ENCODE results near the gene PLCD3. TPM values are rescaled to one million over a fixed set of nuclear protein-coding genes. Genes with fewer than 3 reads are reported as not detected.

The PLCD3 gene
- total and polyA plus RNA-seq, 2 of the 13 experiments (the other 11 are each of a cell fraction or from before 2014, with no cell fraction given): 11.3 to 39.1 TPM

- no peak for TF ChIP-seq ZNF468 (CRISPR knock-in tag; IDR thresholded peaks at IDR 0.05)
- TF ChIP-seq ZFP36 (IDR thresholded peaks at IDR 0.05; ENCODE audit: borderline replicate concordance, low read depth, low read length, partially characterized antibody): no peak
- no peak for TF ChIP-seq ZNF737 (CRISPR knock-in tag; IDR thresholded peaks at IDR 0.05; ENCODE audit: borderline replicate concordance)
- no peak for TF ChIP-seq TIGD3 (CRISPR knock-in tag; IDR thresholded peaks at IDR 0.05; ENCODE audit: borderline replicate concordance)
- TF ChIP-seq NR2F2 (IDR thresholded peaks at IDR 0.05; ENCODE audit: borderline replicate concordance, low read depth): no peak
- no peak for TF ChIP-seq ZNF557 (CRISPR knock-in tag; IDR thresholded peaks at IDR 0.05)
- no peak for TF ChIP-seq ZBTB26 (CRISPR knock-in tag; IDR thresholded peaks at IDR 0.05; ENCODE audit: borderline replicate concordance)
- TF ChIP-seq ZNF670 (CRISPR knock-in tag; IDR thresholded peaks at IDR 0.05; ENCODE audit: borderline replicate concordance): no peak
- BruUV-seq (replicated peaks): no TSS peak
- peaks cover 20 to 43% of the 10 kb centered on the region in 2 experiments for H3K36me3 ChIP-seq (replicated peaks in 1 of 2; ENCODE audit: control insufficient read depth in 1 of 2, insufficient read depth in 2 of 2, low read length in 2 of 2)
- no peak for FAIRE-seq
- no peak overlapping the region for H3K9ac ChIP-seq (ENCODE audit: insufficient read depth, low read depth, low read length)
- WGBS (ENCODE audit: low lambda C conversion rate): 96% methylated on average over 2 of the region's 2 CpGs
- no peak for ATAC-seq
- DNase-seq (ENCODE audit: low spot score): no peak
- peaks cover 8% of the 10 kb centered on the region; the same call in 1 of the 2 replicates for H3K4me1 ChIP-seq (ENCODE audit: insufficient read depth, low read length)
- ChIA-PET POLR2A (interaction anchor here (1.1 to 4.6 kb wide), 2 partner anchors 10 to 20 kb away, joined by 3 to 28 read pairs; partner anchors contain the start of gene NMT1), CTCF (ENCODE audit: low intra/inter-chr PET ratio, low total read pairs) (no interaction called here)
- H3K27ac ChIP-seq (ENCODE audit: extremely low read length, insufficient read depth, low read length): no peak overlapping the region
- H3K4me3 ChIP-seq (replicated peaks in 1 of 3; ENCODE audit: insufficient read depth in 1 of 3, low read depth in 2 of 3, low read length in 3 of 3): no peak overlapping the region
- H3K9me3 ChIP-seq (ENCODE audit: low read length): no peaks in the 10 kb centered on the region
- in situ Hi-C loops (cut with HindIII; ENCODE audit: extremely low pct_ligation_motif_present, low pct_unique_long_range_greater_than_20kb): no loop called here
- peaks cover 49% of the 10 kb centered on the region for H3K79me2 ChIP-seq (ENCODE audit: insufficient read depth, low read length)
- 0 out of 2 replicates have a peak, but pooled peaks cover under 1% of the 10 kb centered on the region for H4K20me1 ChIP-seq (ENCODE audit: insufficient read depth, low read length)
- H3K27me3 ChIP-seq (ENCODE audit: control insufficient read depth in 1 of 2, insufficient read depth in 2 of 2, low read length in 2 of 2): no peaks in the 10 kb centered on the region
- H2AFZ ChIP-seq (ENCODE audit: low read length): no peak overlapping the region
- H3K4me2 ChIP-seq (ENCODE audit: low read depth, low read length): no peak overlapping the region
- intact Hi-C loops (cut with micrococcal nuclease; ENCODE audit: unreplicated experiment): no loop called here
Measured at GRCh38 chr17:45070809-45071208, 61.5 kb downstream of the PLCD3 start.
